Stimulated activated CD4-positive, alpha-beta T cell treated with anti-CD3 and anti-CD28 coated beads, Interleukin-12 subunit alpha, Interleukin-12 subunit beta, amount 100 ng/mL, for 4 hours (primary cell): ENCODE measurements around the gene CNDP1.

Experiments used
- DNase-seq: peaks from one replicate; pipeline ENCODE4 v3.0.0-alpha.2; 2020

CNDP1 gene

DNA sequence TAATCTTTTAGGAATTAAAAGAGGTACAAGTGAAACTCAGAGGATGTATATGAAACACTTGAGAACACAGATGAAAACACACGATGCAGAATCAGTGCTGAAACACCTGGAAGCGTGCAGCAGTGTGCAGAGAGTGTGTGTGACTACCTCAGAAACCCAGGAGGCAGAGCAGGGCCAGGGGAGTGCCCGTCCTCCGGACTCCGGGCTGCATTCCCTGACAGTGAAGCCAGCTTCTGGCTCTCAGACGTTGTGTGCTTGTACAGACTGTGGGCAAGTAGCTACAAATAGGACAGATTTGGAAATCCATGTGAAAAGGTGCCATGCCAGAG lies 98.0 kb downstream of the CNDP1 start:
- DNase-seq, result no peak

DNA sequence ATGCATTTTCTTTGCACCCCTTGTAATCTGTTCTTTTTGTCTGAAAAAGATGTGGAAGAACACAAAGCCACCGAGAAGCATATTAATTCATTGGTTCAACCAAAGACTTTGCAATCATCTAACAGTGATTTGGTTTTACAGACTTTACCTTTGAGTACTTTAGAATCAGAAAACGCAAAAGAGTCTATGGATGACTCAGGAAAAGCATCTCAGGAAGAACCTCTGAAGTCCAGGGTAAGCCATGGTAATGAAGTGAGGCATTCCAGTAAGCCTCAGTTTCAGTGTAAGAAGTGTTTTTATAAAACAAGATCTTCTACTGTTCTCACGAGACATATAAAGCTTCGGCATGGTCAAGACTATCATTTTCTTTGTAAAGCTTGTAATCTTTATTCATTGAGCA lies 98.6 kb downstream of the CNDP1 start:
- no peak for DNase-seq

GRCh38 chr18:74633652-74634352 lies 99.5 kb downstream of the CNDP1 start:
- DNase-seq, result no peak

DNA sequence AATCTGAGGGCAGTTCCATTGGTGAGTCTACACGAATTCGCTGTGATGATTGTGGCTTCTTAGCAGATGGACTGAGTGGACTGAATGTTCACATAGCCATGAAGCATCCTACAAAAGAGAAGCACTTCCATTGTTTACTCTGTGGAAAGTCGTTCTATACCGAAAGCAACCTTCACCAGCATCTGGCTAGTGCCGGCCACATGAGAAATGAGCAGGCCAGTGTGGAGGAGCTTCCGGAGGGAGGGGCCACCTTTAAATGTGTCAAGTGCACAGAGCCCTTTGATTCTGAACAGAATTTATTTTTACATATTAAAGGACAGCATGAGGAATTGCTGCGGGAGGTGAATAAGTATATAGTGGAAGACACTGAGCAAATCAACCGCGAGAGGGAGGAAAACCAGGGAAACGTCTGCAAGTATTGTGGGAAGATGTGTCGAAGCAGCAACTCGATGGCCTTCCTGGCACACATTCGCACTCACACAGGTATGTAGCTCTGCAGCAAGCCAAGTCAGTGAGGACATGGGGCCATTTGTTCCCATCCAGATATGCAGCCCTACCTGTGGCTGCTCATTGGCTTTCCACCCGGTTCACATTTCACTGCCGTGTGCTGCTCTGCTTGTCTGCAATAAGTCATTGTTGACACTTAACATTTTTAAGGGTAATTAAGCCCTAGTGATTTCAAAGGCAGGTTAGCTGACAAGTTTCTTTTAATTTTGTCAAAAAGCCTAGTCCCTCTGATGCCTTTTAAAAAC lies 101.1 kb downstream of the CNDP1 start:
- no peak for DNase-seq
